ENCODE measurements around the gene CCDC169. TPM values are rescaled to one million over a fixed set of nuclear protein-coding genes. Genes with fewer than 3 reads are reported as not detected.
A peak's percentile ranks its signal among the peaks of the same experiment; 100 is the strongest.

Gene CCDC169
- total and polyA plus RNA-seq, 2 of the 4 experiments (the other 2 are of a cell fraction), result 0.54 to 0.62 TPM

GRCh38 chr13:36219883-36220282, 77.7 kb downstream of the CCDC169 start:
- POLR2A ChIA-PET (ENCODE audit: unreplicated experiment), result no interaction called here
- no TSS peak for BruUV-seq (replicated peaks)

More at GRCh38 chr13:36219883-36220282, 77.7 kb downstream of the CCDC169 start:
- H2BK15ac ChIP-seq (ENCODE audit: low read depth, low read length), result no peak overlapping the region
- H3K9ac ChIP-seq (ENCODE audit: low read depth, low read length), result no peak overlapping the region
- H2BK5ac ChIP-seq (ENCODE audit: low read depth, low read length, poor library complexity, severe bottlenecking), result no peak overlapping the region
- dilution Hi-C loops (cut with HindIII; ENCODE audit: low sequenced_read_pairs, unreplicated experiment) (no loop called here), in situ Hi-C loops (cut with MboI; ENCODE audit: low sequenced_read_pairs) (no loop called here), intact Hi-C loops (cut with micrococcal nuclease) (no loop called here)
- DNase-seq, result no peak
- no peak overlapping the region for H4K5ac ChIP-seq (ENCODE audit: low read depth, low read length)
- no peaks in the 10 kb centered on the region for H3K9me3 ChIP-seq (ENCODE audit: control insufficient read depth, insufficient read depth, low read length)
- H2BK120ac ChIP-seq (ENCODE audit: low read depth, low read length), result no peak overlapping the region
- no peak for ATAC-seq (ENCODE audit: low read depth)
- no peak overlapping the region for H3K27ac ChIP-seq (ENCODE audit: insufficient read depth, low read length)
- CTCF ChIA-PET, result no interaction called here
- no peaks in the 10 kb centered on the region for H3K79me1 ChIP-seq (ENCODE audit: low read depth in 1 of 2, low read length in 2 of 2)
- H3K4me2 ChIP-seq (ENCODE audit: low read depth, low read length), result no peak overlapping the region
- H2BK20ac ChIP-seq (ENCODE audit: low read depth, low read length), result no peak overlapping the region
- no peak overlapping the region for H3K23ac ChIP-seq (ENCODE audit: low read depth, low read length)
- H3K9me1 ChIP-seq (ENCODE audit: insufficient read depth, low read length), result no peaks in the 10 kb centered on the region
- H3K4me3 ChIP-seq (ENCODE audit: insufficient read depth, low read depth, low read length), result no peak overlapping the region
- no peak overlapping the region for H4K8ac ChIP-seq (ENCODE audit: low read depth in 2 of 2, low read length in 2 of 2)
- no peak overlapping the region for H3K18ac ChIP-seq (ENCODE audit: low read depth, low read length)
- H2AFZ ChIP-seq (replicated peaks; ENCODE audit: low read length, poor library complexity), result no peak overlapping the region
- H4K20me1 ChIP-seq (ENCODE audit: insufficient read depth, low read length), result no peaks in the 10 kb centered on the region
- no peak overlapping the region for H3K4ac ChIP-seq (ENCODE audit: low read depth, low read length)
- H3K4me1 ChIP-seq (ENCODE audit: control insufficient read depth, insufficient read depth, low read length), result no peaks in the 10 kb centered on the region
- no peak overlapping the region for H4K91ac ChIP-seq (ENCODE audit: insufficient read depth, low read depth, low read length)
- H3K14ac ChIP-seq (replicated peaks; ENCODE audit: low read depth, low read length), result no peak overlapping the region
- H2AK9ac ChIP-seq (replicated peaks; ENCODE audit: low read depth, low read length, poor library complexity), result no peak overlapping the region
- TF ChIP-seq SMC3 (IDR thresholded peaks at IDR 0.05; ENCODE audit: low read depth, low read length) (no peak), MAFK (IDR thresholded peaks at IDR 0.05; ENCODE audit: low read depth, low read length) (peak; percentile 86)
- H3K56ac ChIP-seq (ENCODE audit: extremely low read depth, insufficient read depth, low read length), result no peak overlapping the region
- H3K27me3 ChIP-seq (ENCODE audit: control insufficient read depth, insufficient read depth, low read length), result no peaks in the 10 kb centered on the region
- H3K36me3 ChIP-seq (ENCODE audit: control insufficient read depth, insufficient read depth, low read length), result no peaks in the 10 kb centered on the region
- no peak overlapping the region for H2AK5ac ChIP-seq (ENCODE audit: low read depth, low read length)

Data from IMR-90 (cell line).